GM19099 (cell line): ENCODE results near the gene CLCN7.

Experiments
- POLR2A ChIP-seq: IDR thresholded peaks from 3 replicates; pipeline ENCODE4 v1.6.1; 2011; ENCODE audit warnings: low read depth; ENCODE audit not compliant: insufficient read length; ENCODE audit errors: extremely low read depth

CLCN7 gene

DNA sequence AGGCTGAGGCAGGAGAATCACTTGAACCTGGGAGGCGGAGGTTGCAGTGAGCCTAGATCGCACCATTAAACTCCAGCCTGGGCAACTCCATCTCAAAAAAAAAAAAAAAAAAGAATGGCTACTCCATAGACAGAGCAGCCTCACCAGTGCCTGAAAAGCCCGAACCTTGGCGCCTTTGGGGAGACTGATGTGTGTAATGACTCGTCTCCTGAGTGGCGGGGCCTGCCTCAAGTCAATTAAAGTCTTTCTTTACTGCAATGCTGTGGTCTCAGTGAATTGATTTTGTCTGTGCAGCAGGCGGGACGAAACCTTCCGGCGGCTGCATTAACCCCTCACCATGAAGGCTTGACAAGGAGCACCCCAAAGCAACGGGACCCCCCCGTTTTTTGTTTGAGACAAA, 50.8 kb downstream of the CLCN7 start:
- no peak for TF ChIP-seq POLR2A

DNA sequence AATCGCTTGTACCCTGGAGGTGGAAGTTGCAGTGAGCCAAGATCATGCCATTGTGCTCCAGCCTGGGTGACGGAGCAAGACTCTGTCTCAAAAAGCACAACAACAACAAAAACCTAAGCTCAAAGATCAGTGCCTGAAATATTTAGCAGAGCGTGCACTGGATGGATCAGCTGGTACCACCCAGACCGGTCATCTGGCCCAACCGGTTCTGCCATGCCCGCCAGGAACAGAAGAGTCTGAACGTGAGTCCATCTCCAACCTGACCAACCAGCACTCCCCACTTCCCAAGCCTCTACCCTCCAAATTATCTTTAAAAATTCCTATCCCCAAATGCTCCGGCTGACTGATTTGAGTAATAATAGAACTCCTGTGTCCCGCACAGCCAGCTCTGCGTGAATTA, 52.8 kb downstream of the CLCN7 start:
- no peak for TF ChIP-seq POLR2A

DNA sequence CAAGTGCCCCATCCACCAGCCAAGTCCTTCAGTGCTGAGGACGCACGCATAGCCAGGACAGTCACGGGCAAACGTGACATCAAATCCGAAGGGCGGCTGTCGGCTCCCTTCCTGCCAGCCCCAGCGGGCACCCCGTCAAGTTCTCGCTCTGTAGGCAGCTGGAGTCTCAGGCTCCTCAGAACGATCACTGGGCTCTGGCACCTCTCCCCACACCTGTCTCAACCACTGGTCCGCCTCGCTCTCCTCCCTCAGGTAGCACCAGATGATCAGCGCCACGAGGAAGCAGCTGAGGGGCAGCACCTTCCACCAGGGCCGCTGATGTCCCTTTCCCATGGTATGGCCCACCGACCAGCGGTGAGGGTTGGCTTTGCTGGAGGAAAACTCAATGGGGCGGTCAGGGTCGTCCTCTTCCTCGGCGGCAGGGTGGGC, 54.7 kb downstream of the CLCN7 start:
- no peak for TF ChIP-seq POLR2A

DNA sequence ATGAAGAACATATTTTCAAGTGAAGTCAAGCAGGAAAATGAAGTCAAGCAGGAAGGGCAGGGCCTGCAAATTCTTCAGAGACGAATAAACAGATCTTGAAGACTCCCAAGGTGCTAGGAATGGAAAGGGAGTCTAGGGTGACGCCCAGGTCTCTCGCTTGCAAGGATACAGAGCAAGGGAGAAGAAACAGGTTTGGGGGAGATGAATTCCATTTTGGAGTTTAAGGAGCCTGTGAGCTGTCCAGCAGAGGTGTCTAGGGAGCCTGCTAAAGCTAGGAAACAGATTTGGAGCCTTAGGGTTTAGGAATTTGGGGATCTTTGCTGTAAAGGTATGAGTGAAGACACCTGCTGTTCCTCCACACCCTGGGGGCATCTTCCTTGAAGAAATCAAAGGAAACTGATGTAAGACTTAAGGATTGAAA, 58.3 kb downstream of the CLCN7 start:
- no peak for TF ChIP-seq POLR2A

DNA sequence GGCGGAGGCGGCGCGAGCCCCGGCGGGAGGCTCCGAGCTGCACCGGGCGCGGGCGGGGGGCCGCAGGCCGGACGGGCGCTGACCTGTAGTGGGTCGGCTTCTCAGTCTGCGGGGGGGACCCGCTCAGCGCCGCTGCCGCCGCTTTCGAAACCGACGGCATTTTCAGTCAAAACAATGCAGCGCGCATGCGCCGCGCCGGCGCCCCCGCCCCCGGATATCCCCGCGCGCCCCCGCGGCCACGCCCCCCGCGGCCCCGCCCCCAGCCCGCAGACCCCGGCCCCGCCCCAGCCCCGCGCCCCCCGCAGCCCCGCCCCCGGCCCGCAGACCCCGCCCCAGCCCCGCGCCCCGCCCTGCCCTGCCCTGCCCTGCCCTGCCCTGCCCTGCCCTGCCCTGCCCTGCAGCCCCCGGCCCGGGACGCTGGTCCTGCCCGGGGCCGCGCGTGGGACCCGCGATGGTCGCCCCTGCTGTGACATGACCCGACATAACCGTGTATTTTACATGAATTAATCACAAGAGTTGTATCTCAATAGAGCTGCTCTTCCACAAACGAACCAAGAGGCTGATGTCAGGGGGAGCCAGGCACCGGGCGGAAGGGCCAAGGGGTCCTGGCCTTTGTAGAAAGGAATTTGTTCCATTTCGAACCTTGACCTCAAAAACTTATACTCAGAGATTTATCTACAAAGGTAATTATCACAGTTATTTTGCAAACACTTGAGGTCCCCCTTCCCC, 60.1 kb downstream of the CLCN7 start, which contains the start of gene UNKL:
Gene UNKL, minus strand, starts transcription at position 173 of the 729 bp plus-strand sequence. Its CDS starts 13 bp downstream, at position 160.
- peak; percentile 65 for TF ChIP-seq POLR2A

DNA sequence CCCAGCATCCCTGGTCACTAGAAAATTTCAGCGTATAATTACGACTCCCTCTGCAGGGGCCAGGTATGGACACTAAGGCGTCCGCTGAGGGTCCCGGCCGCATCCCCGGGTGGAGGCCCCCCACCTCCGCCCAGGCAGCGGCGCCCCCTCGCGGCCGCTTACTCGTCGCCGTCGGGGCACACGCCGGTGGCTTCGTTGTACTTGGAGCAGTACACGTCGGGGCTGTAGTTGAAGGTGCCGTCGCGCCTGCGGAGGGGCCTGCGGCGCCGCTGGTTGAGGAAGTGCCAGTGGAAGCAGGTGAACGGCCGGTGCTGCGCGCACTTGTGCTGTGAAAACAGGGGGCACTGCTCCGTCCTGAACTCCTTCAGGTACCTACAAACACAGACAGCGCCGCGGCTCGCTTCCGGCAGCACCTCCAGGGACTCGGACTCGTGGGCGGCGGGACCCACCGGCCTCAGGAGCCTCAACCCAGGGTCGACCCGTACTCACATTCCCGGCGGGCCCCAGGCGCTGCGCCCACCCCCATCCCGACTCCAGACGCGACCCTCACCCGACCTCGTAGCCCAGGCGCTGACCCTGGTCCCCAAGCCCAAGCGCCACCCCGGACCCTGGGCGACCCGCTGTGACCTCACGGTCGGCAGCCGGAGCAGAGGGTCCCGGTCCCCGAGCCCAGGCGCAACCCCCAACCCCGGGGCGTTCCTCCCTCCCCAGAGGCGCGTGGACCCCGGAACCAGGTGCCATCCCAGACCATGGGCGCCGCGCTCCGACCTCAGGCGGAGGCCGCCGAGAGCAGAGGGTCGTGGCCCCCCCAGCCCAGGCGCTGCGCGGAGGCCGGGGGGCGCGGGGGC, 60.9 kb downstream of the CLCN7 start:
- peak; percentile 31 for TF ChIP-seq POLR2A

DNA sequence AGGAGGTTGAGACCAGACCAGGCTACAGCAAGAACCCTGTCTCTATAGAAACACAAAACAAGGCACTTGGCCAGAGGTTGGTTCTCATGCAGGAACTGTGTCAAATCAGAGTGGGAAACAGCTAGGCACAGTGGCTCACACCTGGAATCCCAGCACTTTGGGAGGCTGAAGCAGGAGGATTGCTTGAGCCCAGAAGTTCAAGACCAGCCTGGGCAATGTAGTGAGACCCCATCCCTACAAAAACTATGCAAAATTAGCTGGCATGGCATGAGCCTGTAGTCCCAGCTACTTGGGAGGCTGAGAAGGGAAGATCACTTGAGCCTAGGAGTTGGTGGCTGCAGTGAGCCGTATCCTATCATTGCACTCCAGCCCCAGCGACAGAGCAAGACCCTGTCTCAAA, 62.0 kb downstream of the CLCN7 start:
- TF ChIP-seq POLR2A = no peak

DNA sequence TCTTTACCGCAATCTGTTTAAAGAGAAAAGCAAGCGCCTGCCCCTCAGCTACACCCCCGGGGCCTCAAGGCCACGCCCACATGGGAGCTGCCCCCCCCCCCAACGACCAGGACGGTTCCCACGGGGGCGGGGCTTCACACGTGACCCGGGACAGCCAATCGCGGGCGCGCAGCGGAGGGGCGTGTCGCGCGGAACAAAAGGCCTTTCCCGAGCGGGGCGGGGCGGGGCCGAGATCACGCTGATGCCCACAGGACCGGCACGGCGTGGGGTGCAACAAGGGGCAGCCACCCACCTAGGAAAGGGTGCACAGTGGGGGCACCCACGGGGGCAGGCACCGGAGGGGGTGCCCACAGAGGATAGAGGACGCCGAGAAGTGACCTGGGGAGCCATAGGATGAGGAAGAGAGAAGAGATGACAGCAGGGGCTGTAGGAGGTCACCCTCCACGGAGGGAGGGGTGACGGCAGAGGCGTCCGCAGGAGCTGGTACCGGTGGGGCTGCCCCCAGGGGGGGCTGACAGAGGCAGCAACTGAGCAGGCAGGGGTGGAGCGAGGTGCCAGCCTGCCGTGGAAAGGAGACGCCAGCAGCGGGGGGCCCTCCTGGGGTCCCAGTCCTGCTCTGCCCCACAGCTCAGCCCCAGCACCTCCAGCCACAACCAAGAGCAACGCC, 66.5 kb downstream of the CLCN7 start:
- peak; percentile 26 for TF ChIP-seq POLR2A

DNA sequence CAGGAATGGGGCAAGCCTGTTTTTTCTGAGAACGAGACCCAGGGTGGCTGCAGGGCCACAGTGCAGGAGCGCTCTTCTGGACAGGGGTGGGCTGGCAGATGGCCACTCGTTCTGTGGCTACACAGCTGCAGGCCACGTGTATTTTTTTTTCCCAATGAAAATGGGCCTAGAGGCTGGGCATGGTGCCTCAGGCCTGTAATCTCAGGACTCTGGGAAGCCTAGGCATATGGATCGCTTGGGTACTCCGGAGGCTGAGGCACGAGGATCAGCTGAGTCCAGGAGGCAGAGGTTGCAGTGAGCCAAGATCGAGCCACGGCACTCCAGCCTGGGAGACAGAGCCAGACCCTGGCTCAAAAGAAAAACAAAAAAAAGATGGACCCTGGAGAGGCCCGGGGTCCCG, 67.1 kb downstream of the CLCN7 start:
- TF ChIP-seq POLR2A = no peak

DNA sequence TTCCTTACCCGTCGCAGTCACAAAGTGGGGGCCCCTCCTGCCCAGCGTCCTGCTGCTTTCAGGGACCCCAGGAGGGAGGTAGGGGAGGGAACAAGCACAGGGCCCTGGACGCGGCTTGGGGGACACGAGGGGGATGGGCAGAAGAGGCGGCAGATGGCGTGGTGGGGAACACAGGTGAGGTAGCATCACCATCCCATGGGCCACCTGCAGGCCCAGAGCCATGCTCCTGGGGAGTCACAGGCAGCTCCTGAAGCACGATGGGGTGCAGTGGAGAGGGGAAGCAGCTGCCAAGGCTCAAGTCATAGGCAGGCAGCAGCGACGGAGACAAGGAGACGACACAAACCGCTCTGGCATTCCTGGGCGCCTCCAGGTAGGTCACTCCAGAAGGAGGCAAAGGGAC, 71.1 kb downstream of the CLCN7 start:
- no peak for TF ChIP-seq POLR2A

DNA sequence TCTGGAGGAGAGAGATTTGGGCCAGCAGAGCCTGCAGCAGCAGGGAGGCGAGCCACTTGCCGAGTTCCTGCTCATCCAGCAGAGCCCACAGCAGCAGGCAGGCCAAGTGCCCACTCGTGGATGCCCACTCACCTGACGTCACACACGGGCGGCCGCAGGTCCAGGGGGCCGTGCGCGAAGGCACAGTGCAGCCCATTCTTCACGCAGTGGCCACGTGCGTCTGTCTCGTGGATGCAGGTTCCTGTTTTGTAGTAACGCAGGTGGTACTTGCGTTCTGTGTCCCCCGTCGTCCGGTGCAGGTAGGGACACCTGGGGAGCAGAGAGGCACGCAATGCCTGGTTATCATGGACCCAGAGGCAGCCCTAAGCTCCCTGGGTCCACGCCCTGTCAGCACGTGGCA, 71.8 kb downstream of the CLCN7 start:
- no peak for TF ChIP-seq POLR2A

DNA sequence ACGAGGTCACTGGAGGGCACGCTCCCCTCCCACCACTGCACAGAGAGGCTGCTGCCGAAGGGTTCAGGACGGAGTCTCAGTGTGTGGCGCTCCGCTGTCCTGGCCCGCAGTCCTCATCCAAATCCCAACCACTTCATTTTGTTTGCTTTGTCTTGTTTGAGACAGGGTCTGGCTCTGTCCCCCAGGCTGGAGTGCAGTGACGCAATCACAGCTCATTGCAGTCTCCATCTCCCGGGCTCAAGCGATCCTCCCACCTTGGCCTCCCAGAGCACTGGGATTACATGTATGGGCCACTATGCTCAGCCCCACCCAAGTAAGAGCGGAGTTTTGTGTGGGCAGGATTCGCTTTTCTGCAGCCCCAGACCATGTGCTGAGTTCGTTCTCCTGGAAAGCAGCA, 73.1 kb downstream of the CLCN7 start:
- no peak for TF ChIP-seq POLR2A

DNA sequence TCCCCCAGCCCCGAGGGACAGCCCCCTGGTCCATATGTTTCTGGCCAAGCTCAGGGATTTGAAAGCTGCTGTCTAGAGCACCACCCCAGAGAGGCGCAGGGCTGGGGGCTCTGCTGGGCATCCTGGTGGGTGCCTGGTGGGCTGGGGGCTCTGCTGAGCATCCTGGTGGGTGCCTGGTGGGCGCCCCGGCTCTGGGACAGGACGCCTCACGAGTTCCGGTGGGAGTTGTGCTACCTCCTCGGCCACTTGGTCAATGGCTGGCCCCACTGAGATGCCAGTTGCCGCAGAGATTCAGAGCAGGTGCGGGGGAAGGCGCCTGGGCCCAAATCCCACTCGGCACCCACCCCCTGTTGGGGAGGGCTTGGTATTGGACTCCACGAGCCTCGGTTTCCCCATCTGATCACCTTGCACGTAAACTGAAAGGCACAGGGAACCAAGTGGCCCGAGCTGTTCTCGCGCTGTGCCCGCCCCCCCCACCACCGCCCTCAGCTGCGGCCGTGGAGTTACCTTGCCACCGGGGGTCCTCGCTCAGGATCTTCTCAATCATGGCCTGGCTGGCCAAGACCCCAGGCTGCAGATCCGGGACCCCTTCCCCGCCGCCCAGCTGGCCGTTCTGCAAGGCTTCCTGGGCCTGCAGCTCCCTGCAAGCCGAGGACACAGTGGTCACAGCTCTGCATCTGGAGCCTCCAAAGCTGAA, 73.6 kb downstream of the CLCN7 start:
- no peak for TF ChIP-seq POLR2A

DNA sequence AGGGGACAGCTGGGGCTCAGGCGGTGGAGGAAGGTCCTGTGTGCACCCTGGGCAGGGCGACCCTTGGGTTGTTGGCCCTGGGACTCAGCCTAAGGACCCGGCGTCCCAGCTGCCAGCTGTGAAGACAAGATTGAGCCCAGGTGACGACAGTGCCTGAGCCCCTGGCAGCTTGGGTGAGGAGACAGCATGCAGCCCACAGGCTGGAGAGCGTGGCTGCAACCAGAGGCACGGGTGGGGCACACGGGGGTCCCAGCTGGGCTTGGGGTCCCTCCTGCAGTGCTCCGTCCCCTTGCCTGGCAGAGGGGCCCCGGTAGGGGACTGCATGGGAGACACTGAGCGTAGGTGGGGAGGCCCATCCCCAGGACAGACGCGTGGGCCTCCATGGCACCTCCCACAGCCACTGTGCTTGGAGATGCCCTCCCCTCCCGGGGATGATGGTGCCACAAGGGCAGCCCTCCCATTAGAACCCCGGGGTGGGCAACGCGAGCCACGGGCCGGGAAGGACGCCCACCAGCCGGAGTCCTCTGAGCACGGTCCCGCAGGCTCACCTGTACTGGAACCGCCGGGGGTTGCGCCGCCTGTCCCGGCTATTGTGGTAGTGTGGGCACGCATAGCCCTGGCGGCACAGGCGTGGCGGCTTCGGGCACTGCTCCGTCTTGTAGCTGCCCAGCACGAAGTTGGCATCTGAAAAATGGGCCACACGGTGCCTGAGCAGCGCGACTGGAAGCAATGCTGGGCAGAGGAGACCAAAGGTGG, 75.8 kb downstream of the CLCN7 start:
- TF ChIP-seq POLR2A = no peak
